Measurements from ENCODE around the gene IRF2BP2.

Gene IRF2BP2

DNA sequence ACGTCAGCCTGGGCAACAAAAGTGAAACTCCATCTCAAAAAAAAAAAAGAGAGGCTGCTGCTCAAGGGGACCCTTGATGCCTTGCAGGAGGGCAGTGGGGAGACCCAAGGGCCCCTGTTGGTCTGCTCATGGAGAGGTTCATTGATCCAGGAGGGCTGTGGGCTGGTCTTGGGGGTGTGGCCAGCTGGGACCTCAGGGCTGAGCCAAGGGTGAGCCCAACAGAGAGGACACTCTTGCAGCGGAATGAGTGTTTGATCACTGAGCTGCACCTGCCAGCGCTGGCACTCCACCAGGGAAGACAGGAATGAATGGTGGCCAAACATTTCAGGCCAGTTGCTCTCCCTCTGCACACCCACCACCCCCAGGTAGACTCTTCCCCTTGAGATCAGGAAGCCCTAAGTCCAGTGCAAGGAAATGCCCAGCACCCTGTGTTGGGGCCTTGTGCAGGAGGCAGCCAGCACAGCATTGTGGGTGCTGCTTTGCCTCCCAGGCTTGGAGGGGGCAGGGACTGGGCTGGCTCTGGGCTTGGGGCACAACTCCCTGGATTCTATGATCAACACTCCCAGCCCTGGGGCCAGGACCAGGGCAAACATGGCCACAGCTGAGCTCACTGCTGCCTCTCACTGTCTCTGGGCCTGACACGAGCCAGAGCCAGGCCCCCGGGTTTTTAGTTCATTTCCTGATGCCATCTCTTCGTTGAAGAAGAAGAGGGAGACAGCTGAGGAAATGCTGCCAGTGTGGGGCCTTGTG is 50.7 kb downstream of the IRF2BP2 start:
- no peak for TF ChIP-seq POLR2AphosphoS5 (IDR thresholded peaks at IDR 0.05; ENCODE audit: borderline replicate concordance, low read depth, low read length)
- no peak for TF ChIP-seq FOXP2 (optimal IDR thresholded peaks at IDR 0.05; ENCODE audit: control extremely low read depth, extremely low read length, insufficient read depth)
- no peak for TF ChIP-seq EZH2 (IDR thresholded peaks at IDR 0.05)
- H3K27ac ChIP-seq: no peak overlapping the region
- no peak for DNase-seq (ENCODE audit: low read depth, low spot score)
- no peaks in the 10 kb centered on the region for H3K36me3 ChIP-seq (ENCODE audit: insufficient read depth, low read length)
- no peaks in the 10 kb centered on the region for H3K9me3 ChIP-seq (ENCODE audit: low read depth, low read length)
- H3K4me3 ChIP-seq: no peak overlapping the region
- no peak overlapping the region for H3K9ac ChIP-seq (ENCODE audit: insufficient read length)

DNA sequence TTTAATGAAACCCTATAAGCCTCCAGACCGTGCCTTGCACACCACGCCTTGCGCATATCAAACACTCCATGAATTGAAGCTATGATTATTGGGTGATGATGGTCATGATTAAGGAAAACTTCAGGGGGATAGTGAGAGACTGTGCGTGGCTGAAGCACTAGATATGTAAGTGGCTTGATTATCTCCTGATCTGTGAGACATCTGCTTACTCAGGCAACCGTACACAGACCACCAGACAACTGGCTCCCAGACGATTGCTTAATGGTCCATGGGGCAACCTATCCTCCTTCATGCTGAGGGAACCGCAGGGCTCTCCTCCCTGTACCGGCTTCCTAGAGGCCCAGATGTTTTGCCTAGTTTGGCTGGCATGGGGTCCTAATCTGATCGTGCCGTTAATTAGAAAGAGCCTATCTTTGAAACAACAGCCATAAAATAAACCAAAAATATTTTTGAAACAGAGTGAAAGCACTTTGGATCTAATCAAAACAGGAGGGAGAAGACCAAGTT is 51.6 kb downstream of the IRF2BP2 start:
- no peaks in the 10 kb centered on the region for H3K36me3 ChIP-seq (ENCODE audit: insufficient read depth, low read length)
- no peak for TF ChIP-seq EZH2 (IDR thresholded peaks at IDR 0.05)
- H3K27ac ChIP-seq: no peak overlapping the region
- no peak overlapping the region for H3K9ac ChIP-seq (ENCODE audit: insufficient read length)
- H3K4me3 ChIP-seq: no peak overlapping the region
- H3K9me3 ChIP-seq (ENCODE audit: low read depth, low read length): no peaks in the 10 kb centered on the region
- no peak for DNase-seq (ENCODE audit: low read depth, low spot score)

DNA sequence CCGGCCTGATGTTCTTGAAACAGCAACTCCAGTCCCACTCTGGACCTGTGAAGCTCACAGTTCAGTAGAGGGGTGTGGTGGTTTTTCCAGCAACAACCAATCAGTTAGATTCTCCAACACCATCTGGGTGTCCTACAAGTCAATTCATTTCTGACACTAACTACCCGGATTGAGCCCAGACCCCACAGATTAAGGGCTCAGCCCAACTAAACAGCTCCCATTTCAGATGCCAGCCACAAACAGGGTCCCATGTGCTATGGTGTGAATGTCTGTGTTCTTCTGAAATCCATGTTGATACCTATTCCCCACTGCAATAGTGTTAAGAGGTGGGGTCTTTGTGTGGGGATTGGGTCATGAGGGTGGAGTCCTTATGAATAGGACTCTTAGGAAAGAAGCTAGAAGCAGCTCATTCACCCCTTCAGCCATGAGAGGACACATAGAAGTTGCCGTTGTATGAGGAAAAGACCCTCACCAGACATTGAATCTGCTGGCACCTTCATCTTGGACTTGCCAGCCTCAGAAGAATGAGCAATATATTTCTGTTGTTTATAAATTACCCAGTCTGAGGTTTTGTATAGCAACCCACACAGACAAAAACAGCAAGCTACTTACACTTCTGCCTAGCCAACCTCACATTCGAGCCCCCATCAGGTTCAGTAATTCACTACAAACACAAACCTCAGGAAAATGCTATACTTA is 53.6 kb downstream of the IRF2BP2 start:
- no peak overlapping the region for H3K9ac ChIP-seq (ENCODE audit: insufficient read length)
- DNase-seq (ENCODE audit: low read depth, low spot score): no peak
- H3K27ac ChIP-seq: no peak overlapping the region
- TF ChIP-seq POLR2AphosphoS5 (IDR thresholded peaks at IDR 0.05; ENCODE audit: borderline replicate concordance, low read depth, low read length) (no peak), FOXP2 (optimal IDR thresholded peaks at IDR 0.05; ENCODE audit: control extremely low read depth, extremely low read length, insufficient read depth) (no peak), EZH2 (IDR thresholded peaks at IDR 0.05) (no peak)
- H3K4me3 ChIP-seq: no peak overlapping the region
- no peaks in the 10 kb centered on the region for H3K36me3 ChIP-seq (ENCODE audit: insufficient read depth, low read length)
- no peaks in the 10 kb centered on the region for H3K9me3 ChIP-seq (ENCODE audit: low read depth, low read length)

DNA sequence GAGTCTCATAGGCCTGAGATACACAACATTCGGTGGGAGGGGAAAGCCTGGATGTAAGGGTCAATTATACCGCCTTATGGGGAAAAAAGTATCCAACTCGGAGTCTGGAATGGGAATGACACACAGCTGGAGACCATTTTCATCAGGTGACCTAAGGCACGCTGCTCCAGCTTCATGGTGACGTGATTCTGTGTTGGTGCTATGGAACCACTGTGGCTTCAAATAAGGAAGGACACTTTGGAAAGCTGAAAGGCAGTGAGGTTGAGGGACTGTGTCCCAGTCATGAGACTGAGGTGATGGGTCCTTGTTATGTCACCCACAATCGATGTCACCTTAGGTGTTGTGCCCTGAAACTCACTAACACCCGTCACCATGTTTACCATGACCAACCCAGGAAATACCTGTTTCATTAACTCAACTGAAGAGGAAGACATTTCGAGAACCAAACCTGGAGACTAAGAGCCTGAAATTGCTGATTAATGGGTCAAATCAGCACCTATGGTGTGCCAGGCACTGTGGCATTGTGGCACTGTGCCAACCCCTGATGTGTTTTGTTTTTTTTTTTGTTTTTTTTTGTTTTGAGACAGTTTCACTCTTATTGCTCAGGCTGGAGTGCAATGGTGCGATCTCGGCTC is 54.5 kb downstream of the IRF2BP2 start:
- H3K4me3 ChIP-seq: no peak overlapping the region

DNA sequence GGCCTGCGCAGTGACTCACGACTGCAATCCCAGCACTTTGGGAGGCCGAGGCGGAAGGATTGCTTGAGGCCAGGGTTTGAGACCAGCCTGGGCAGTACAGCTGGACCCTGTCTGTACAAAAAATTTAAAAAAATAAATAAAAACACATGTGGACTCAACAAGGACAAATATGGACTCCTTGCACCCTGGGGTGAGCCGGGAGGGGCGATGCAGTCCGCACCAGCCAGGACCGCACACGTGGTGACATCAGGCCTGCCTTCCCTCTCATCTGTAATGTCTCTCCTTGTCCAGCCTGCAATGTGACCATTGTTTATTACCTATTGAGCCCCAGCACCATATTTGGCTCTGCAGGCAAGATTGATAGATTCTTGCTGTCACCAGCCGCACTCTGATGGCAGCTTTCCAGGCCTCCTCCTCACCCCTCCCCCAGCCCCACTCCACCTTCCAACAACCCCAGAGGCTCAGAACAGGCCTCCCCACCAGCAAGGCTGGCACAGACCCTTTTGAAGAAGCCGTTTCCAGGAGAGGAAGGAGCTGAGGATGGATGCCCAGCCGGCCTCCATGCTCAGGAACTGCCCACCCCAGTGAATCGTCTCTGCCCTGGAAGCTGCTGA is 55.2 kb downstream of the IRF2BP2 start:
- no peaks in the 10 kb centered on the region for H3K9me3 ChIP-seq (ENCODE audit: low read depth, low read length)
- no peak for TF ChIP-seq FOXP2 (optimal IDR thresholded peaks at IDR 0.05; ENCODE audit: control extremely low read depth, extremely low read length, insufficient read depth)
- no peak for TF ChIP-seq EZH2 (IDR thresholded peaks at IDR 0.05)
- no peak for TF ChIP-seq POLR2AphosphoS5 (IDR thresholded peaks at IDR 0.05; ENCODE audit: borderline replicate concordance, low read depth, low read length)
- no peak overlapping the region for H3K4me3 ChIP-seq
- H3K9ac ChIP-seq (ENCODE audit: insufficient read length): no peak overlapping the region
- H3K36me3 ChIP-seq (ENCODE audit: insufficient read depth, low read length): no peaks in the 10 kb centered on the region
- no peak for DNase-seq (ENCODE audit: low read depth, low spot score)
- H3K27ac ChIP-seq: no peak overlapping the region

More for the DNA sequence above, 54.5 kb downstream of the IRF2BP2 start:
- Histone ChIP-seq H3K9ac (ENCODE audit: insufficient read length) (no peak overlapping the region), H3K36me3 (ENCODE audit: insufficient read depth, low read length) (no peaks in the 10 kb centered on the region), H3K9me3 (ENCODE audit: low read depth, low read length) (no peaks in the 10 kb centered on the region), H3K27ac (no peak overlapping the region)
- TF ChIP-seq FOXP2 (optimal IDR thresholded peaks at IDR 0.05; ENCODE audit: control extremely low read depth, extremely low read length, insufficient read depth) (no peak), EZH2 (IDR thresholded peaks at IDR 0.05) (no peak), POLR2AphosphoS5 (IDR thresholded peaks at IDR 0.05; ENCODE audit: borderline replicate concordance, low read depth, low read length) (no peak)
- no peak for DNase-seq (ENCODE audit: low read depth, low spot score)

Data from SK-N-MC (cell line).